Peyer's patch (tissue), 4 donors: ENCODE data around the gene TNIK. TPM values are rescaled to one million over a fixed set of nuclear protein-coding genes. Genes with fewer than 3 reads are reported as not detected.

Experiments
- DNase-seq, 3 donors: peaks; one replicate each; pipeline ENCODE4 v3.0.0-alpha.2; 2017 to 2019
- H3K27ac ChIP-seq, 4 donors: fragments of 200-600 bp; sonication (generic); one replicate each; pipeline ENCODE4 v1.5.1; 2016 to 2019
- H3K27me3 ChIP-seq, 2 donors: fragments of 200-600 bp; sonication (generic); one replicate each; pipeline ENCODE4 v1.5.1; 2019
- H3K36me3 ChIP-seq, 3 donors: fragments of 200-600 bp; sonication (generic); one replicate each; pipeline ENCODE4 v1.5.1; 2016 to 2019
- H3K4me1 ChIP-seq, 4 donors: fragments of 200-600 bp; sonication (generic); one replicate each; pipeline ENCODE4 v1.5.1; 2016 to 2019
- H3K4me3 ChIP-seq, 4 donors: fragments of 200-600 bp; sonication (generic); 1 replicate in 3 of 4; 2 replicates in 1 of 4; pipeline ENCODE4 v1.5.1; 2016 to 2019; ENCODE audit warnings: mild to moderate bottlenecking in 1 of 4
- H3K9me3 ChIP-seq, 4 donors: fragments of 200-600 bp; sonication (generic); one replicate each; pipeline ENCODE4 v1.5.1; 2016 to 2019; ENCODE audit warnings: mild to moderate bottlenecking in 1 of 4
- CTCF ChIP-seq, 6 experiments: fragments of 450-650 bp in 4 of 6; fragments of 200-600 bp in 2 of 6; sonication (generic) in 1 of 6; IDR thresholded peaks; one replicate each; pipeline ENCODE4 v1.5.1; 2017 to 2019; ENCODE audit warnings: antibody characterized with exemption in 6 of 6, mild to moderate bottlenecking in 3 of 6, moderate library complexity in 1 of 6
- POLR2A ChIP-seq, 2 donors: fragments of 450-650 bp; IDR thresholded peaks; one replicate each; pipeline ENCODE4 v1.5.1; 2017; ENCODE audit warnings: antibody characterized with exemption in 2 of 2, mild to moderate bottlenecking in 2 of 2, moderate library complexity in 2 of 2
- total RNA-seq, 4 donors: library from RNA; depleted of rRNA; stranded (reverse); fragments of >200 nt; gene quantifications; one replicate each; pipeline ENCODE4 v1.1.0, GENCODE V29; 2016

Gene TNIK
- total RNA-seq, 4 donors from 2014 or later = 37.1 to 84.8 (median 74.4) TPM

- no peak for DNase-seq
- Histone ChIP-seq H3K4me1 (no peaks in the 10 kb centered on the region), H3K4me3 (no peak overlapping the region), H3K27me3 (no peaks in the 10 kb centered on the region), H3K27ac (peak overlapping the region in 1 of 4 donors; percentile 53), H3K36me3 (no peaks in the 10 kb centered on the region), H3K9me3 (no peaks in the 10 kb centered on the region)
- no peak for TF ChIP-seq CTCF (IDR thresholded peaks at IDR 0.05)
- no peak for TF ChIP-seq POLR2A (IDR thresholded peaks at IDR 0.05)
These were observed 139.3 kb downstream of the TNIK start for GRCh38 chr3:171320750-171321558.

GRCh38 chr3:171317171-171317570 lies 143.0 kb downstream of the TNIK start:
- H3K27me3 ChIP-seq = no peaks in the 10 kb centered on the region
- H3K4me1 ChIP-seq = no peaks in the 10 kb centered on the region
- no peaks in the 10 kb centered on the region for H3K36me3 ChIP-seq
- H3K9me3 ChIP-seq = no peaks in the 10 kb centered on the region
- H3K27ac ChIP-seq = no peak overlapping the region
- TF ChIP-seq CTCF (IDR thresholded peaks at IDR 0.05) (no peak), POLR2A (IDR thresholded peaks at IDR 0.05) (no peak)
- peak in 1 of 3 donors; percentile 48 for DNase-seq
- no peak overlapping the region for H3K4me3 ChIP-seq

GRCh38 chr3:171315919-171316318 lies 144.3 kb downstream of the TNIK start:
- Histone ChIP-seq H3K4me1 (no peaks in the 10 kb centered on the region), H3K36me3 (no peaks in the 10 kb centered on the region), H3K4me3 (no peak overlapping the region), H3K9me3 (no peaks in the 10 kb centered on the region), H3K27me3 (no peaks in the 10 kb centered on the region), H3K27ac (no peak overlapping the region)
- DNase-seq = no peak
- no peak for TF ChIP-seq POLR2A (IDR thresholded peaks at IDR 0.05)
- no peak for TF ChIP-seq CTCF (IDR thresholded peaks at IDR 0.05)

GRCh38 chr3:171315101-171315500 lies 145.1 kb downstream of the TNIK start:
- TF ChIP-seq POLR2A (IDR thresholded peaks at IDR 0.05) = no peak
- TF ChIP-seq CTCF (IDR thresholded peaks at IDR 0.05) = no peak
- DNase-seq = no peak
- Histone ChIP-seq H3K9me3 (no peaks in the 10 kb centered on the region), H3K36me3 (no peaks in the 10 kb centered on the region), H3K4me1 (no peaks in the 10 kb centered on the region), H3K4me3 (no peak overlapping the region), H3K27ac (no peak overlapping the region), H3K27me3 (no peaks in the 10 kb centered on the region)

GRCh38 chr3:171314341-171314740 lies 145.9 kb downstream of the TNIK start:
- no peaks in the 10 kb centered on the region for H3K36me3 ChIP-seq
- no peak overlapping the region for H3K4me3 ChIP-seq
- no peaks in the 10 kb centered on the region for H3K27me3 ChIP-seq
- TF ChIP-seq POLR2A (IDR thresholded peaks at IDR 0.05) = no peak
- no peak for TF ChIP-seq CTCF (IDR thresholded peaks at IDR 0.05)
- no peak overlapping the region for H3K27ac ChIP-seq
- no peaks in the 10 kb centered on the region for H3K9me3 ChIP-seq
- DNase-seq = no peak
- H3K4me1 ChIP-seq = no peaks in the 10 kb centered on the region
